ENCODE measurements around the gene RFX2.

- TF ChIP-seq POLR2A (IDR thresholded peaks at IDR 0.05; ENCODE audit: low read length) (no peak), HOXA7 (CRISPR knock-in tag; IDR thresholded peaks at IDR 0.05) (no peak), CTCF (IDR thresholded peaks at IDR 0.05) (no peak), CEBPB (IDR thresholded peaks at IDR 0.05) (no peak), REST (IDR thresholded peaks at IDR 0.05) (no peak), PHF8 (IDR thresholded peaks at IDR 0.05; ENCODE audit: borderline replicate concordance, low read depth) (no peak), RAD21 (conservative IDR thresholded peaks at IDR 0.05 in 1 of 2, IDR thresholded peaks at IDR 0.05 in 1 of 2) (no peak), ELK1 (IDR thresholded peaks at IDR 0.05; ENCODE audit: low read depth, low read length) (no peak), HDAC2 (IDR thresholded peaks at IDR 0.05) (no peak), NR3C1 (IDR thresholded peaks at IDR 0.05) (no peak), HMGXB4 (CRISPR knock-in tag; IDR thresholded peaks at IDR 0.05; ENCODE audit: borderline replicate concordance) (no peak), MAX (IDR thresholded peaks at IDR 0.05) (no peak)
Measured at GRCh38 chr19:5988517-5989387, 121.5 kb downstream of the RFX2 start.
